ENCODE measurements around the gene ZNF554. TPM values are rescaled to one million over a fixed set of nuclear protein-coding genes. Genes with fewer than 3 reads are reported as not detected.

The ZNF554 gene
- total RNA-seq, 1 donor: 1.8 TPM

- Histone ChIP-seq H3K9me3 (ENCODE audit: low read depth, low read length) (no peaks in the 10 kb centered on the region), H3K4me3 (ENCODE audit: low read length) (no peak overlapping the region), H3K4me1 (ENCODE audit: insufficient read depth, low read length) (peaks cover 14% of the 10 kb centered on the region), H3K27me3 (ENCODE audit: insufficient read depth, low read length) (no peaks in the 10 kb centered on the region)
Observed at GRCh38 chr19:2824129-2824528, 4.5 kb downstream of the ZNF554 start.

- H3K4me3 ChIP-seq (ENCODE audit: low read length): no peak overlapping the region
- H3K27me3 ChIP-seq (ENCODE audit: insufficient read depth, low read length): no peaks in the 10 kb centered on the region
- H3K9me3 ChIP-seq (ENCODE audit: low read depth, low read length): no peaks in the 10 kb centered on the region
- H3K4me1 ChIP-seq (ENCODE audit: insufficient read depth, low read length): no peaks in the 10 kb centered on the region
Observed at GRCh38 chr19:2827022-2827421, 7.4 kb downstream of the ZNF554 start.

- peaks cover 9% of the 10 kb centered on the region for H3K9me3 ChIP-seq (ENCODE audit: low read depth, low read length)
- no peak overlapping the region for H3K4me3 ChIP-seq (ENCODE audit: low read length)
- H3K27me3 ChIP-seq (ENCODE audit: insufficient read depth, low read length): no peaks in the 10 kb centered on the region
- H3K4me1 ChIP-seq (ENCODE audit: insufficient read depth, low read length): no peaks in the 10 kb centered on the region
Observed at GRCh38 chr19:2827840-2828489, 8.3 kb downstream of the ZNF554 start.

- Histone ChIP-seq H3K4me3 (ENCODE audit: low read length) (no peak overlapping the region), H3K4me1 (ENCODE audit: insufficient read depth, low read length) (no peaks in the 10 kb centered on the region), H3K9me3 (ENCODE audit: low read depth, low read length) (peaks cover 24% of the 10 kb centered on the region)
Observed at GRCh38 chr19:2834294-2834871, 14.7 kb downstream of the ZNF554 start.

GRCh38 chr19:2837430-2837829 lies 17.8 kb downstream of the ZNF554 start:
- peaks cover 14% of the 10 kb centered on the region for H3K4me1 ChIP-seq (ENCODE audit: insufficient read depth, low read length)
- H3K27me3 ChIP-seq (ENCODE audit: insufficient read depth, low read length): no peaks in the 10 kb centered on the region
- H3K4me3 ChIP-seq (ENCODE audit: low read length): no peak overlapping the region
- peaks cover 20% of the 10 kb centered on the region for H3K9me3 ChIP-seq (ENCODE audit: low read depth, low read length)

More at GRCh38 chr19:2834294-2834871, 14.7 kb downstream of the ZNF554 start:
- no peaks in the 10 kb centered on the region for H3K27me3 ChIP-seq (ENCODE audit: insufficient read depth, low read length)

GRCh38 chr19:2840794-2841791 lies 21.4 kb downstream of the ZNF554 start, which contains the start of gene ZNF555:
TSS of gene ZNF555 (plus strand) at chr19:2841475. CDS start at chr19:2841573, 98 bp downstream.
- Histone ChIP-seq H3K4me3 (ENCODE audit: low read length) (peak within 1 kb of the TSS; percentile 66), H3K27me3 (ENCODE audit: insufficient read depth, low read length) (no peaks in the 10 kb centered on the region), H3K4me1 (ENCODE audit: insufficient read depth, low read length) (peaks cover 22% of the 10 kb centered on the region), H3K9me3 (ENCODE audit: low read depth, low read length) (no peaks in the 10 kb centered on the region)

- H3K9me3 ChIP-seq (ENCODE audit: low read depth, low read length): no peaks in the 10 kb centered on the region
- peak overlapping the region; percentile 66 for H3K4me3 ChIP-seq (ENCODE audit: low read length)
- no peaks in the 10 kb centered on the region for H3K27me3 ChIP-seq (ENCODE audit: insufficient read depth, low read length)
- peaks cover 22% of the 10 kb centered on the region for H3K4me1 ChIP-seq (ENCODE audit: insufficient read depth, low read length)
Observed at GRCh38 chr19:2841855-2842574, 22.3 kb downstream of the ZNF554 start.

GRCh38 chr19:2845107-2845506 lies 25.4 kb downstream of the ZNF554 start:
- Histone ChIP-seq H3K4me3 (ENCODE audit: low read length) (no peak overlapping the region), H3K27me3 (ENCODE audit: insufficient read depth, low read length) (no peaks in the 10 kb centered on the region), H3K9me3 (ENCODE audit: low read depth, low read length) (no peaks in the 10 kb centered on the region), H3K4me1 (ENCODE audit: insufficient read depth, low read length) (peaks cover 22% of the 10 kb centered on the region)

- Histone ChIP-seq H3K27me3 (ENCODE audit: insufficient read depth, low read length) (no peaks in the 10 kb centered on the region), H3K9me3 (ENCODE audit: low read depth, low read length) (peaks cover 2% of the 10 kb centered on the region), H3K4me3 (ENCODE audit: low read length) (no peak overlapping the region), H3K4me1 (ENCODE audit: insufficient read depth, low read length) (peaks cover 15% of the 10 kb centered on the region)
Observed at GRCh38 chr19:2846180-2846894, 26.7 kb downstream of the ZNF554 start.

- peaks cover 7% of the 10 kb centered on the region for H3K4me1 ChIP-seq (ENCODE audit: insufficient read depth, low read length)
- no peak overlapping the region for H3K4me3 ChIP-seq (ENCODE audit: low read length)
- peaks cover 14% of the 10 kb centered on the region for H3K9me3 ChIP-seq (ENCODE audit: low read depth, low read length)
- no peaks in the 10 kb centered on the region for H3K27me3 ChIP-seq (ENCODE audit: insufficient read depth, low read length)
Observed at GRCh38 chr19:2847507-2847906, 27.8 kb downstream of the ZNF554 start.

- peaks cover 25% of the 10 kb centered on the region for H3K9me3 ChIP-seq (ENCODE audit: low read depth, low read length)
- H3K27me3 ChIP-seq (ENCODE audit: insufficient read depth, low read length): no peaks in the 10 kb centered on the region
- no peaks in the 10 kb centered on the region for H3K4me1 ChIP-seq (ENCODE audit: insufficient read depth, low read length)
- no peak overlapping the region for H3K4me3 ChIP-seq (ENCODE audit: low read length)
Observed at GRCh38 chr19:2848616-2849015, 28.9 kb downstream of the ZNF554 start.

GRCh38 chr19:2850256-2850925 lies 30.7 kb downstream of the ZNF554 start:
- no peak overlapping the region for H3K4me3 ChIP-seq (ENCODE audit: low read length)
- H3K27me3 ChIP-seq (ENCODE audit: insufficient read depth, low read length): no peaks in the 10 kb centered on the region
- H3K4me1 ChIP-seq (ENCODE audit: insufficient read depth, low read length): no peaks in the 10 kb centered on the region
- peaks cover 42% of the 10 kb centered on the region for H3K9me3 ChIP-seq (ENCODE audit: low read depth, low read length)

- Histone ChIP-seq H3K27me3 (ENCODE audit: insufficient read depth, low read length) (no peaks in the 10 kb centered on the region), H3K4me3 (ENCODE audit: low read length) (no peak overlapping the region), H3K4me1 (ENCODE audit: insufficient read depth, low read length) (no peaks in the 10 kb centered on the region), H3K9me3 (ENCODE audit: low read depth, low read length) (peaks cover 56% of the 10 kb centered on the region)
Observed at GRCh38 chr19:2852598-2852997, 32.9 kb downstream of the ZNF554 start.

Data from mononuclear cell (primary cell).